Peyer's patch (tissue), 4 donors: ENCODE data around the gene CCL16. TPM values are rescaled to one million over a fixed set of nuclear protein-coding genes. Genes with fewer than 3 reads are reported as not detected.
A peak's percentile ranks its signal among the peaks of the same experiment; 100 is the strongest.
"Not testable (repeated sequence)": the region's sequence is repeated elsewhere in the genome, so short reads cannot be mapped to it uniquely, and the experiment has no call there.

Source experiments
- DNase-seq, 3 donors: peaks; one replicate each; pipeline ENCODE4 v3.0.0-alpha.2; 2017 to 2019
- H3K27ac ChIP-seq, 4 donors: fragments of 200-600 bp; sonication (generic); one replicate each; pipeline ENCODE4 v1.5.1; 2016 to 2019
- H3K27me3 ChIP-seq, 2 donors: fragments of 200-600 bp; sonication (generic); one replicate each; pipeline ENCODE4 v1.5.1; 2019
- H3K36me3 ChIP-seq, 3 donors: fragments of 200-600 bp; sonication (generic); one replicate each; pipeline ENCODE4 v1.5.1; 2016 to 2019
- H3K4me1 ChIP-seq, 4 donors: fragments of 200-600 bp; sonication (generic); one replicate each; pipeline ENCODE4 v1.5.1; 2016 to 2019
- H3K4me3 ChIP-seq, 4 donors: fragments of 200-600 bp; sonication (generic); 1 replicate in 3 of 4; 2 replicates in 1 of 4; pipeline ENCODE4 v1.5.1; 2016 to 2019; ENCODE audit warnings: mild to moderate bottlenecking in 1 of 4
- H3K9me3 ChIP-seq, 4 donors: fragments of 200-600 bp; sonication (generic); one replicate each; pipeline ENCODE4 v1.5.1; 2016 to 2019; ENCODE audit warnings: mild to moderate bottlenecking in 1 of 4
- CTCF ChIP-seq, 6 experiments: fragments of 450-650 bp in 4 of 6; fragments of 200-600 bp in 2 of 6; sonication (generic) in 1 of 6; IDR thresholded peaks; one replicate each; pipeline ENCODE4 v1.5.1; 2017 to 2019; ENCODE audit warnings: antibody characterized with exemption in 6 of 6, mild to moderate bottlenecking in 3 of 6, moderate library complexity in 1 of 6
- POLR2A ChIP-seq, 2 donors: fragments of 450-650 bp; IDR thresholded peaks; one replicate each; pipeline ENCODE4 v1.5.1; 2017; ENCODE audit warnings: antibody characterized with exemption in 2 of 2, mild to moderate bottlenecking in 2 of 2, moderate library complexity in 2 of 2
- total RNA-seq, 4 donors: library from RNA; depleted of rRNA; stranded (reverse); fragments of >200 nt; gene quantifications; one replicate each; pipeline ENCODE4 v1.1.0, GENCODE V29; 2016

The CCL16 gene
- total RNA-seq, 4 donors from 2014 or later, result 0.54 to 1.1 TPM; not detected in 2

DNA sequence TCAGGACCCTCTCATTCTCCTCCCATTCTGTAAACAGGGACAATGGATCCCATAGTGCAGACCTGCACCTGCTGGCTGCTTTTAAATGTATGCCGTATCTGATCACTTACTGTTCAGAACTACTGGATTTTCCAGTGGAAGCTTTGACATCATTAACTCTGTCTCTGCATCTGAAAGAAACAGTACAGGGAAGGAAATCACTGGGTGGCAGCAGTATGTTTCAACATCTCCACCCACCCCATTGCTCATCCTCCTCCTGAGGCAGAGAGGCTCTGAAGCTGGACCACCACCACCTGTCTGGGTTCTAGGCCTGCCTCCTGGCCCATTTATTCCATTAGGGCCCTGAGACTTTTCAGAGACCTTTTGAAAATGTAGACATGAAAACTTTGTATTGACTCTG is 17.5 kb upstream of the CCL16 start:
- H3K9me3 ChIP-seq, result no peaks in the 10 kb centered on the region
- no peak for TF ChIP-seq POLR2A (IDR thresholded peaks at IDR 0.05)
- no peak for TF ChIP-seq CTCF (IDR thresholded peaks at IDR 0.05)
- H3K36me3 ChIP-seq, result peaks cover 0 to 9% (median 0%) of the 10 kb centered on the region in 3 donors
- peaks cover 0 to 16% (median 0%) of the 10 kb centered on the region in 4 donors for H3K4me1 ChIP-seq
- DNase-seq, result no peak
- H3K27me3 ChIP-seq, result no peaks in the 10 kb centered on the region
- H3K4me3 ChIP-seq, result no peak overlapping the region
- H3K27ac ChIP-seq, result no peak overlapping the region

DNA sequence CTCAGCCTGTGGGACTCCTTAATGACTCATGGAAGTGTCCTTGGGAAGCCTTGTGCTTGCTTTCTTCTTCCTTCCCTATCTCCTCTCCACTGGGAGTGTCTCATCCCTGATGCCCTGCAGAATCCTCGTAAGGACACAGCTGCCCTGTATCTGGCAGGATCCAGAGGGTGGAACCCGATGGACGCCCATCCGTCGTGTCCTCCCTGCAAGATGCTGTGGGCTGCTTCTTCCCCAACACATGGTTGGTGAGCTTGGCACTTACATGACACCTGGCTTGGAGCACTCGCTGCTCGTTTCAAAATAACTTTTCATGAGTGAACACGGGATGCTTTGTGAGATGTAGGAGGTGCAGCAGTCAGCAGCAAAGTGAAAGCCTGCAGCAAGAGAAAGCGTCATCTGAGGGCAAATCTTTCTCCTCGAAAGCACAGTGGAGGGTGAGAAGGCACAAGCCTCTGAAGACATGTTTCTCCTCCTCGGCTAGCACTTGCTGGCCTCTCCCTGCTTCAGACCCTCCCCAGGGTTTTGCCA is 16.8 kb upstream of the CCL16 start:
- Histone ChIP-seq H3K9me3 (no peaks in the 10 kb centered on the region), H3K27me3 (no peaks in the 10 kb centered on the region), H3K36me3 (peaks cover 0 to 9% (median 0%) of the 10 kb centered on the region in 3 donors), H3K4me3 (no peak overlapping the region), H3K4me1 (peaks cover 0 to 11% (median 0%) of the 10 kb centered on the region in 4 donors), H3K27ac (no peak overlapping the region)
- no peak for DNase-seq
- TF ChIP-seq CTCF (IDR thresholded peaks at IDR 0.05), result no peak
- no peak for TF ChIP-seq POLR2A (IDR thresholded peaks at IDR 0.05)

GRCh38 chr17:35995346-35995745 is 14.0 kb upstream of the CCL16 start:
- H3K4me1 ChIP-seq, H3K4me3 ChIP-seq, H3K27ac ChIP-seq, DNase-seq, H3K27me3 ChIP-seq, H3K9me3 ChIP-seq: not testable (repeated sequence)
- H3K36me3 ChIP-seq, result peaks cover 0 to 18% (median 0%) of the 10 kb centered on the region in 3 donors

DNA sequence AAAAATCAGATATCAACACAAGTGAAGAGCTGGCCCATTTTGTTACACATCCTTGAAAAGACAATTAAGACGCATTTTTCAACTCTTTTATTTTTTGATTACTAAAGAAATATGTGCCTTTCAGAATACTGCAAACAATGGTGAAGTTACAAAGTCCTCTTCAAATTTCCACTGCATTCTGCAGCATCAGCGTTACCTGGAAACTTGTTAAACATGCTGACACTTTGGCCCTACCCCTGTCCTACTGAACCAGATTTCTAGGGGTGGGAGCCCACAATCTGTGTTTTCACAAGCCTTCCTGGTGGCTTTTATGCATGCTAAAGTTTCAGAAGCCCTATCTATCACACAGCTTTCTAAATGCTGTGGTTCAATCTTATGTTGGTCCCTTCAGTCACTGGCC is 9.8 kb upstream of the CCL16 start:
- H3K36me3 ChIP-seq, result peaks cover 0 to 15% (median 0%) of the 10 kb centered on the region in 3 donors
- H3K4me1 ChIP-seq, result no peaks in the 10 kb centered on the region
- no peaks in the 10 kb centered on the region for H3K27me3 ChIP-seq
- no peak overlapping the region for H3K27ac ChIP-seq
- DNase-seq, result peak in 1 of 3 donors; percentile 29
- H3K4me3 ChIP-seq, result no peak overlapping the region
- H3K9me3 ChIP-seq, result no peaks in the 10 kb centered on the region
- TF ChIP-seq POLR2A (IDR thresholded peaks at IDR 0.05), result no peak
- TF ChIP-seq CTCF (IDR thresholded peaks at IDR 0.05), result no peak

GRCh38 chr17:35988164-35988563 is 6.9 kb upstream of the CCL16 start:
- no peaks in the 10 kb centered on the region for H3K27me3 ChIP-seq
- H3K27ac ChIP-seq, result no peak overlapping the region
- no peaks in the 10 kb centered on the region for H3K4me1 ChIP-seq
- no peak for DNase-seq
- no peak overlapping the region for H3K4me3 ChIP-seq
- peaks cover 0 to 15% (median 0%) of the 10 kb centered on the region in 3 donors for H3K36me3 ChIP-seq
- no peak for TF ChIP-seq CTCF (IDR thresholded peaks at IDR 0.05)
- no peak for TF ChIP-seq POLR2A (IDR thresholded peaks at IDR 0.05)
- no peaks in the 10 kb centered on the region for H3K9me3 ChIP-seq

- Histone ChIP-seq H3K4me1 (no peaks in the 10 kb centered on the region), H3K9me3 (no peaks in the 10 kb centered on the region), H3K27me3 (no peaks in the 10 kb centered on the region), H3K4me3 (no peak within 1 kb of the TSS), H3K27ac (peak within 1 kb of the TSS in 1 of 4 donors; percentile 3), H3K36me3 (peaks cover 0 to 5% (median 0%) of the 10 kb centered on the region in 3 donors)
- DNase-seq, result no peak
- no peak for TF ChIP-seq CTCF (IDR thresholded peaks at IDR 0.05)
- no peak for TF ChIP-seq POLR2A (IDR thresholded peaks at IDR 0.05)
Measured at GRCh38 chr17:35986643-35987042, 5.3 kb upstream of the CCL16 start, which contains the start of gene CCL14. Gene CCL14, minus strand, starts transcription at chr17:35986729. Its CDS starts 80 bp downstream, at chr17:35986649.
